Activated gamma-delta T cell (primary cell): ENCODE results near the gene TMEM45A.

Source experiments
- DNase-seq: peaks from one replicate; lab custom pipeline; 2025; lab: John Stamatoyannopoulos, UW

Gene TMEM45A

GRCh38 chr3:100614941-100615340 is 122.5 kb downstream of the TMEM45A start:
- DNase-seq = no peak

- no peak for DNase-seq
Observed at GRCh38 chr3:100615684-100616083, 123.3 kb downstream of the TMEM45A start.

- DNase-seq = no peak
Observed at GRCh38 chr3:100621251-100621650, 128.8 kb downstream of the TMEM45A start.
